SK-N-SH (cell line): Measurements from ENCODE around the gene KCNJ18. TPM values are rescaled to one million over a fixed set of nuclear protein-coding genes. Genes with fewer than 3 reads are reported as not detected.

ENCODE experiments used
- CTCF ChIA-PET: fragments of 300-600, 350-600 bp; formaldehyde crosslinking; extraction: SDS; loops from one replicate; lab custom pipeline; 2021; lab: Yijun Ruan, JAX
- POLR2A ChIA-PET: fragments of 350-600 bp; sonication (Branson Sonifier 250); formaldehyde crosslinking; extraction: SDS; loops from one replicate; lab custom pipeline; 2020; ENCODE audit warnings: antibody characterized with exemption, inconsistent platforms; lab: Yijun Ruan, JAX
- DNase-seq: peaks from one replicate; pipeline ENCODE4 v3.0.0; 2012
- H2AFZ ChIP-seq: fragments of 200-600 bp; sonication (generic); 2 replicates; pipeline ENCODE4 v1.8.1; 2016; ENCODE audit warnings: antibody characterized with exemption, mild to moderate bottlenecking, low read depth
- H3F3A ChIP-seq: fragments of 200-600 bp; sonication (generic); replicated peaks from 2 replicates; pipeline ENCODE3; 2016; ENCODE audit warnings: antibody characterized with exemption, mild to moderate bottlenecking; ENCODE audit not compliant: insufficient read depth
- H3K27ac ChIP-seq, 2 experiments: fragments of 200-500 bp in 1 of 2; fragments of 200-600 bp in 1 of 2; sonication (Bioruptor generic) in 1 of 2; sonication (generic), shearing (Covaris generic) in 1 of 2; 2 replicates each; pipeline versions ENCODE4 v1.5.1 to v1.6.1; 2014 to 2016; ENCODE audit warnings: low read depth in 2 of 2, inconsistent platforms in 1 of 2, low read length in 1 of 2, mild to moderate bottlenecking in 1 of 2, mixed read lengths in 1 of 2
- H3K27me3 ChIP-seq: fragments of 200-600 bp; sonication (generic), shearing (Covaris generic); 2 replicates; pipeline ENCODE4 v1.6.1; 2016; ENCODE audit warnings: mixed run types; ENCODE audit not compliant: insufficient read depth
- H3K36me3 ChIP-seq, 2 experiments: fragments of 200-500 bp in 1 of 2; fragments of 200-600 bp in 1 of 2; sonication (Bioruptor generic) in 1 of 2; sonication (generic) in 1 of 2; replicated peaks in 1 of 2; 2 replicates each; pipeline versions ENCODE3 to v1.5.1; 2014 to 2016; ENCODE audit warnings: low read length in 1 of 2, mild to moderate bottlenecking in 1 of 2; ENCODE audit not compliant: insufficient read depth in 2 of 2, control insufficient read depth in 1 of 2
- H3K4me1 ChIP-seq, 2 experiments: fragments of 200-500 bp in 1 of 2; fragments of 200-600 bp in 1 of 2; sonication (Bioruptor generic) in 1 of 2; sonication (generic), shearing (Covaris generic) in 1 of 2; 2 replicates each; pipeline versions ENCODE4 v1.5.1 to v1.6.1; 2014 to 2016; ENCODE audit warnings: low read depth in 1 of 2, low read length in 1 of 2, mixed run types in 1 of 2; ENCODE audit not compliant: insufficient read depth in 2 of 2, control insufficient read depth in 1 of 2
- H3K4me2 ChIP-seq: fragments of 200-600 bp; sonication (generic), shearing (Covaris generic); 2 replicates; pipeline ENCODE4 v1.6.1; 2017; ENCODE audit warnings: mixed run types
- H3K4me3 ChIP-seq, 2 experiments: fragments of 200-500 bp in 1 of 2; fragments of 200-600 bp in 1 of 2; sonication (Bioruptor generic) in 1 of 2; sonication (generic), shearing (Covaris generic) in 1 of 2; 2 replicates each; pipeline versions ENCODE4 v1.5.1 to v1.8.1; 2014 to 2016; ENCODE audit warnings: low read depth in 2 of 2, inconsistent platforms in 1 of 2, low read length in 1 of 2, mild to moderate bottlenecking in 1 of 2, mixed read lengths in 1 of 2, moderate library complexity in 1 of 2
- H3K79me2 ChIP-seq: fragments of 200-600 bp; sonication (generic); 2 replicates; pipeline ENCODE4 v1.8.1; 2017; ENCODE audit warnings: mild to moderate bottlenecking; ENCODE audit not compliant: insufficient read depth
- H3K9ac ChIP-seq: fragments of 200-600 bp; sonication (generic); 2 replicates; pipeline ENCODE4 v1.6.1; 2017; ENCODE audit warnings: mixed run types
- H3K9me2 ChIP-seq: fragments of 200-600 bp; sonication (generic); 2 replicates; pipeline ENCODE4 v1.6.1; 2017; ENCODE audit warnings: mixed run types
- H3K9me3 ChIP-seq: fragments of 200-600 bp; sonication (generic); 2 replicates; pipeline ENCODE4 v1.6.1; 2017; ENCODE audit warnings: mixed run types, mild to moderate bottlenecking, moderate library complexity
- H4K20me1 ChIP-seq: fragments of 200-600 bp; sonication (generic); 2 replicates; pipeline ENCODE4 v1.6.1; 2017; ENCODE audit warnings: mild to moderate bottlenecking, mixed run types; ENCODE audit not compliant: insufficient read depth
- FOXJ3 ChIP-seq: sonication (generic); formaldehyde crosslinking; IDR thresholded peaks from 2 replicates; pipeline ENCODE4 v1.5.1; 2020; ENCODE audit warnings: mild to moderate bottlenecking, missing genetic modification reagents
- FOXM1 ChIP-seq: IDR thresholded peaks from 2 replicates; pipeline ENCODE4 v1.4.0; 2012; ENCODE audit warnings: low read depth, mild to moderate bottlenecking
- JUND ChIP-seq: IDR thresholded peaks from 2 replicates; pipeline ENCODE4 v1.4.0; 2012
- NFIC ChIP-seq: IDR thresholded peaks from 2 replicates; pipeline ENCODE4 v1.4.0; 2012; ENCODE audit warnings: borderline replicate concordance
- TAF1 ChIP-seq: IDR thresholded peaks from 2 replicates; pipeline ENCODE4 v1.6.1; 2012; ENCODE audit warnings: low read depth, mild to moderate bottlenecking, low read length, moderate library complexity, borderline replicate concordance
- YY1 ChIP-seq: IDR thresholded peaks from 2 replicates; pipeline ENCODE4 v1.4.0; 2012; ENCODE audit warnings: low read depth, mild to moderate bottlenecking
- WGBS: methylation state at CpG from one replicate; pipeline ENCODE4 v1.1.6; 2017; ENCODE audit warnings: low lambda C conversion rate; 5-methylcytosine and 5-hydroxymethylcytosine counted together
- polyA plus RNA-seq, 3 experiments: library from polyadenylated mRNA; depleted of rRNA; stranded (reverse); fragments of >200 nt; gene quantifications; 2 replicates each; pipeline ENCODE4 v1.2.3, GENCODE V29; 2012
- TF ChIP-seq, protein P1 (sequence below): IDR thresholded peaks from 2 replicates; pipeline ENCODE4; 2012
- TF ChIP-seq, protein P2 (sequence below): fragments of 200-600 bp; sonication (generic); IDR thresholded peaks from 2 replicates; pipeline ENCODE4 v1.6.1; 2017; ENCODE audit warnings: antibody characterized with exemption, mild to moderate bottlenecking, moderate library complexity
- TF ChIP-seq, protein P3 (sequence below): IDR thresholded peaks from 2 replicates; pipeline ENCODE4 v1.4.0; 2012; ENCODE audit warnings: low read depth

The KCNJ18 gene
- polyA plus RNA-seq, 1 of the 3 experiments (the other 2 are of a cell fraction), result not detected

DNA sequence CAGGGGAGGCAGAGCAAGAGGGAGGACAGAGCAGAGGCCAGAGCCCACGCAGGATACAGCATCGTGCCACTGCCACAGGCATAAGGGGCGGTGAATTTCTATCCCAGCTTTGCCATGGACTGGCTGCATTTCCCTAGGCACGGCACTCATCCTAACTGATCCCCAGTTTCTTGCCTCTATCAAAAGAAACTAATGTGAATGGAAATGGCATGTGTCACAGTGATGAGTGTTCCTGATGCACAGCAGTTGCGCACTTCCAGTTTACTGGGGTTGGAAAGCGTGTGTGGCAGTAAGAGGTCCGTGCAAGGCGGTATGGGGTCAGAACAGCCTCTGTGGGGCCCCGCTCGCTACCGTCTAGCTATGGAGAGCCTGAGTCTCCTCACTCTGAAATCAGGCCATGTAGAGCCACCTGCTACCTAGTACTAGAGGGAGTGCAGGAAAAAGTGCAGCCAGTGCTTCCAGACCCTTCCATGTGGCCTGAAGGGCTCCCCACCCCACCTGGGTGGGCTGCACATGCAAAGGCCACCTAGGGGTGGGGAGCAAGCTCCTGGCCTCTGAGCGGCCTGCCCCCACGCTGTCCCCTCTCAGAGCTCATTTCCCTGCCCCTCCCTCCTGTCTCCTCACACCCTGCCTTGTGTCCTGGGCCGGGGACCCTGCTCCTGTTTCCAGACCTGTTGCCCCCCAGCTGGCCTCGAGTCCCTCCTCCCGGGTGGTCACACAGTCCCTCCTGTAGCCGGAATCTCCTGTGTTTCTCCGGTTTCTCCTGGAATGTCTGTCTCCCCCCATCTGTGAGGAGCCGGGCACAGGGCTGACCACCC lies 5.0 kb upstream of the KCNJ18 start:
- 28% methylated on average over 19 of the region's 19 CpGs for WGBS

DNA sequence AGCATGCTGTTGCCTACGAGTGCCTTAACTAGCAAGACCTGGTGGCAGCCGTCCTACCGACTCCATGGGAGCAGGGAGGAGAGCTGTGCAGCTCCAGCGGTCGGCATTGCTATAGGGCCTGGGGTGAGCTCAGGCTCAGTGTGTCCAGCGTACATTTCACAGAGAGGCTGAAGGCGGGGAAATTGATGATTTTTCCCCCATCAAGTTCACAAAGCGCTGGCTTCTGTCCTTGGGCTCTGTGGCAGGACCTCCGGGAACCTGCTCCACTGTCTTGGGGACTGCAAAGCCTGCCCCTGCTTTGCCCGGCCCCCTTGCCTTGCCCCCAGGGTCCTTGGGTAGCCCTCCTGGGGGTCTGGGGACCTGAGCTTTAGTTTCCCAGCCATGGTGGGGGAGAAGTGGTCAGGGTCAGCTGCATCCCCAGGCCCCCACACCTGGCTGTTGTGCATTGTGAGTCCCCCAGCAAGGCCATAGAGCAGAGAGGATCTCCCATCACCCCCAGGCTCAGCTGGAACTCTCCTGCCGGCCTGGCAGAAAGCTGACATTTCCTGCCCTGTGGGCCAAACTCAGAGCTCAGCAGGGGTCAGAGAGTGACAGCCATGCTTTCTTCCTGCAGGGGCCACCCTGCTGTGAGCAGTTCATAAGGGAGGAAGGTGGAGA lies 3.9 kb upstream of the KCNJ18 start:
- Histone ChIP-seq H3K36me3 (no peaks in the 10 kb centered on the region), H3K9ac (no peak overlapping the region), H3K9me3 (no peaks in the 10 kb centered on the region)
- POLR2A ChIA-PET, result no interaction called here
- TF ChIP-seq NFIC (no peak), TAF1 (no peak), FOXJ3 (CRISPR knock-in tag) (no peak)
- TF ChIP-seq, protein P1, sequence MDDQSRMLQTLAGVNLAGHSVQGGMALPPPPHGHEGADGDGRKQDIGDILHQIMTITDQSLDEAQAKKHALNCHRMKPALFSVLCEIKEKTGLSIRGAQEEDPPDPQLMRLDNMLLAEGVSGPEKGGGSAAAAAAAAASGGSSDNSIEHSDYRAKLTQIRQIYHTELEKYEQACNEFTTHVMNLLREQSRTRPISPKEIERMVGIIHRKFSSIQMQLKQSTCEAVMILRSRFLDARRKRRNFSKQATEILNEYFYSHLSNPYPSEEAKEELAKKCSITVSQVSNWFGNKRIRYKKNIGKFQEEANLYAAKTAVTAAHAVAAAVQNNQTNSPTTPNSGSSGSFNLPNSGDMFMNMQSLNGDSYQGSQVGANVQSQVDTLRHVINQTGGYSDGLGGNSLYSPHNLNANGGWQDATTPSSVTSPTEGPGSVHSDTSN, result no peak
- TF ChIP-seq, protein P2, sequence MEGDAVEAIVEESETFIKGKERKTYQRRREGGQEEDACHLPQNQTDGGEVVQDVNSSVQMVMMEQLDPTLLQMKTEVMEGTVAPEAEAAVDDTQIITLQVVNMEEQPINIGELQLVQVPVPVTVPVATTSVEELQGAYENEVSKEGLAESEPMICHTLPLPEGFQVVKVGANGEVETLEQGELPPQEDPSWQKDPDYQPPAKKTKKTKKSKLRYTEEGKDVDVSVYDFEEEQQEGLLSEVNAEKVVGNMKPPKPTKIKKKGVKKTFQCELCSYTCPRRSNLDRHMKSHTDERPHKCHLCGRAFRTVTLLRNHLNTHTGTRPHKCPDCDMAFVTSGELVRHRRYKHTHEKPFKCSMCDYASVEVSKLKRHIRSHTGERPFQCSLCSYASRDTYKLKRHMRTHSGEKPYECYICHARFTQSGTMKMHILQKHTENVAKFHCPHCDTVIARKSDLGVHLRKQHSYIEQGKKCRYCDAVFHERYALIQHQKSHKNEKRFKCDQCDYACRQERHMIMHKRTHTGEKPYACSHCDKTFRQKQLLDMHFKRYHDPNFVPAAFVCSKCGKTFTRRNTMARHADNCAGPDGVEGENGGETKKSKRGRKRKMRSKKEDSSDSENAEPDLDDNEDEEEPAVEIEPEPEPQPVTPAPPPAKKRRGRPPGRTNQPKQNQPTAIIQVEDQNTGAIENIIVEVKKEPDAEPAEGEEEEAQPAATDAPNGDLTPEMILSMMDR, result no peak
- TF ChIP-seq, all 33 proteins: peak for 0
- Histone ChIP-seq H3K4me1 (no peaks in the 10 kb centered on the region), H4K20me1 (no peaks in the 10 kb centered on the region), H3K27ac (no peak overlapping the region), H3F3A (no peaks in the 10 kb centered on the region), H3K27me3 (peaks cover 20% of the 10 kb centered on the region; the same call in 1 of the 2 replicates), H3K4me2 (no peak overlapping the region), H3K9me2 (no peaks in the 10 kb centered on the region), H2AFZ (no peak overlapping the region), H3K4me3 (no peak overlapping the region), H3K79me2 (no peaks in the 10 kb centered on the region)
- DNase-seq, result no peak
- CTCF ChIA-PET, result no interaction called here
- 31% methylated on average over 11 of the region's 11 CpGs for WGBS

More for the DNA sequence above, 5.0 kb upstream of the KCNJ18 start:
- DNase-seq, result no peak
- no peak overlapping the region for H3K27ac ChIP-seq
- H3F3A ChIP-seq, result no peaks in the 10 kb centered on the region
- no peaks in the 10 kb centered on the region for H3K9me3 ChIP-seq
- CTCF ChIA-PET, result no interaction called here
- H3K27me3 ChIP-seq, result peaks cover 20% of the 10 kb centered on the region; the same call in 1 of the 2 replicates
- no peak overlapping the region for H3K9ac ChIP-seq
- H4K20me1 ChIP-seq, result no peaks in the 10 kb centered on the region
- no peaks in the 10 kb centered on the region for H3K79me2 ChIP-seq
- no peak overlapping the region for H3K4me2 ChIP-seq
- H3K36me3 ChIP-seq, result no peaks in the 10 kb centered on the region
- H2AFZ ChIP-seq, result no peak overlapping the region
- TF ChIP-seq, protein P3, sequence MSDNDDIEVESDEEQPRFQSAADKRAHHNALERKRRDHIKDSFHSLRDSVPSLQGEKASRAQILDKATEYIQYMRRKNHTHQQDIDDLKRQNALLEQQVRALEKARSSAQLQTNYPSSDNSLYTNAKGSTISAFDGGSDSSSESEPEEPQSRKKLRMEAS, result no peak
- TF ChIP-seq FOXM1 (no peak), JUND (no peak), YY1 (no peak), NFIC (no peak)
- TF ChIP-seq, all 33 proteins: peak for 0
- POLR2A ChIA-PET, result no interaction called here
- no peak overlapping the region for H3K4me3 ChIP-seq
- no peaks in the 10 kb centered on the region for H3K4me1 ChIP-seq
- no peaks in the 10 kb centered on the region for H3K9me2 ChIP-seq
